ENCODE data around the gene MTCP1. TPM values are rescaled to one million over a fixed set of nuclear protein-coding genes. Genes with fewer than 3 reads are reported as not detected.

MTCP1 gene
- total RNA-seq, 1 experiment from 2014 or later, result 2.9 TPM

Other genes starting within 250 kb of the MTCP1 start
- gene SMIM9, start 236.5 kb downstream of the MTCP1 start, total RNA-seq (2014; rRNA removed; shearing (Covaris generic)), result not detected in 2 replicates
- gene F8A1, start 184.8 kb downstream of the MTCP1 start, total RNA-seq (2014; rRNA removed; shearing (Covaris generic)), result 2.7 and 6.7 TPM in 2 replicates
- 0.33 and 0.69 TPM in 2 replicates for gene F8, start 48.4 kb downstream of the MTCP1 start, total RNA-seq (2014; rRNA removed; shearing (Covaris generic))
- 44.9 and 46.5 TPM in 2 replicates for gene FUNDC2, start 44.3 kb downstream of the MTCP1 start, total RNA-seq (2014; rRNA removed; shearing (Covaris generic))
- gene CMC4, start within 50 bp of the MTCP1 start, total RNA-seq (2014; rRNA removed; shearing (Covaris generic)), result 10.0 and 12.5 TPM in 2 replicates
- gene BRCC3, start 372 bp upstream of the MTCP1 start, total RNA-seq (2014; rRNA removed; shearing (Covaris generic)), result 15.0 and 16.2 TPM in 2 replicates
- 53.7 and 55.9 TPM in 2 replicates for gene VBP1, start 145.3 kb upstream of the MTCP1 start, total RNA-seq (2014; rRNA removed; shearing (Covaris generic))
- 0.50 and 0.85 TPM in 2 replicates for gene RAB39B, start 193.4 kb upstream of the MTCP1 start, total RNA-seq (2014; rRNA removed; shearing (Covaris generic))

Data from HT1080 (cell line).